Suprapubic skin (tissue), 4 donors: ENCODE measurements around the gene KCTD17.

Experiments used
- EP300 ChIP-seq: sonication (generic); formaldehyde crosslinking; IDR thresholded peaks from one replicate; pipeline ENCODE4 v1.6.1; 2017; ENCODE audit warnings: antibody characterized with exemption
- POLR2A ChIP-seq, 2 donors: fragments of 450-650 bp; IDR thresholded peaks; one replicate each; pipeline ENCODE4 v1.6.1; 2017; ENCODE audit warnings: antibody characterized with exemption in 2 of 2, mild to moderate bottlenecking in 2 of 2, moderate library complexity in 2 of 2
- POLR2AphosphoS5 ChIP-seq, 3 donors: sonication (generic); formaldehyde crosslinking; IDR thresholded peaks; one replicate each; pipeline ENCODE4 v1.6.1; 2017; ENCODE audit warnings: antibody characterized with exemption in 3 of 3

GRCh38 chr22:37018086-37018814, 33.3 kb upstream of the KCTD17 start:
- TF ChIP-seq EP300 (no peak), POLR2AphosphoS5 (IDR thresholded peaks at IDR 0.05) (no peak), POLR2A (IDR thresholded peaks at IDR 0.05) (no peak)
